Measurements from ENCODE around the gene FTO.

- TF ChIP-seq CTCF (IDR thresholded peaks at IDR 0.05; ENCODE audit: low read length): no peak
- TF ChIP-seq EZH2 (optimal IDR thresholded peaks at IDR 0.05; ENCODE audit: low read depth, low read length): no peak
- TF ChIP-seq EZH2phosphoT487 (IDR thresholded peaks at IDR 0.05; ENCODE audit: low read length): no peak
Observed at GRCh38 chr16:53805752-53806151, 101.8 kb downstream of the FTO start.
